ES-I3 (cell line): Measurements from ENCODE around the gene GYG2.

Source experiments
- H3K36me3 ChIP-seq: 2 replicates; pipeline ENCODE4 v1.6.1; 2013; ENCODE audit warnings: mild to moderate bottlenecking, low read length, control low read depth, moderate library complexity; ENCODE audit not compliant: insufficient read depth
- H3K4me1 ChIP-seq: 2 replicates; pipeline ENCODE4 v1.6.1; 2013; ENCODE audit warnings: mild to moderate bottlenecking, control low read depth, low read length; ENCODE audit not compliant: insufficient read depth
- H3K9ac ChIP-seq: 2 replicates; pipeline ENCODE4 v1.6.1; 2013; ENCODE audit warnings: low read depth, mild to moderate bottlenecking, low read length, moderate library complexity
- H3K9me3 ChIP-seq: 2 replicates; pipeline ENCODE4 v1.6.1; 2013; ENCODE audit warnings: mild to moderate bottlenecking, low read length, moderate library complexity; ENCODE audit not compliant: control insufficient read depth, insufficient read depth

Gene GYG2

GRCh38 chrX:2829469-2830246 is 928 bp downstream of the GYG2 start:
- no peaks in the 10 kb centered on the region for H3K9me3 ChIP-seq
- H3K36me3 ChIP-seq, result no peaks in the 10 kb centered on the region
- peaks cover 6% of the 10 kb centered on the region; the same call in 1 of the 2 replicates for H3K4me1 ChIP-seq
- H3K9ac ChIP-seq, result peak overlapping the region; percentile 69; the same call in 1 of the 2 replicates

- H3K9ac ChIP-seq, result no peak overlapping the region
- H3K4me1 ChIP-seq, result peaks cover 6% of the 10 kb centered on the region; the same call in 1 of the 2 replicates
- peaks cover 1% of the 10 kb centered on the region; the same call in 1 of the 2 replicates for H3K9me3 ChIP-seq
- H3K36me3 ChIP-seq, result peaks cover 4% of the 10 kb centered on the region
Observed at GRCh38 chrX:2831471-2832228, 2.9 kb downstream of the GYG2 start.

- Histone ChIP-seq H3K4me1 (no peaks in the 10 kb centered on the region), H3K36me3 (peaks cover 18% of the 10 kb centered on the region), H3K9ac (no peak overlapping the region), H3K9me3 (peaks cover 5% of the 10 kb centered on the region; the same call in 1 of the 2 replicates)
Observed at GRCh38 chrX:2837961-2838360, 9.2 kb downstream of the GYG2 start.

- Histone ChIP-seq H3K9me3 (peaks cover 5% of the 10 kb centered on the region; the same call in 1 of the 2 replicates), H3K36me3 (peaks cover 22% of the 10 kb centered on the region), H3K9ac (no peak overlapping the region), H3K4me1 (no peaks in the 10 kb centered on the region)
Observed at GRCh38 chrX:2840961-2841360, 12.2 kb downstream of the GYG2 start.

- Histone ChIP-seq H3K36me3 (peaks cover 19% of the 10 kb centered on the region; the same call in 1 of the 2 replicates), H3K9ac (no peak overlapping the region), H3K9me3 (peaks cover 5% of the 10 kb centered on the region; the same call in 1 of the 2 replicates), H3K4me1 (no peaks in the 10 kb centered on the region)
Observed at GRCh38 chrX:2841537-2841936, 12.8 kb downstream of the GYG2 start.

- peaks cover 22% of the 10 kb centered on the region for H3K4me1 ChIP-seq
- H3K9ac ChIP-seq, result no peak overlapping the region
- H3K36me3 ChIP-seq, result peaks cover 5% of the 10 kb centered on the region; the same call in 1 of the 2 replicates
- H3K9me3 ChIP-seq, result no peaks in the 10 kb centered on the region
Observed at GRCh38 chrX:2846992-2847391, 18.3 kb downstream of the GYG2 start.

- no peaks in the 10 kb centered on the region; the same call in 1 of the 2 replicates for H3K9me3 ChIP-seq
- H3K36me3 ChIP-seq, result peaks cover 1% of the 10 kb centered on the region
- peak overlapping the region; percentile 14; the same call in 1 of the 2 replicates for H3K9ac ChIP-seq
- H3K4me1 ChIP-seq, result peaks cover 22% of the 10 kb centered on the region
Observed at GRCh38 chrX:2848871-2849301, 20.2 kb downstream of the GYG2 start.

- Histone ChIP-seq H3K9me3 (no peaks in the 10 kb centered on the region; the same call in 1 of the 2 replicates), H3K4me1 (peaks cover 6% of the 10 kb centered on the region), H3K36me3 (peaks cover 24% of the 10 kb centered on the region), H3K9ac (no peak overlapping the region)
Observed at GRCh38 chrX:2854918-2855317, 26.2 kb downstream of the GYG2 start.

- Histone ChIP-seq H3K9me3 (no peaks in the 10 kb centered on the region; the same call in 1 of the 2 replicates), H3K4me1 (no peaks in the 10 kb centered on the region), H3K9ac (no peak overlapping the region), H3K36me3 (peaks cover 29% of the 10 kb centered on the region)
Observed at GRCh38 chrX:2855761-2856160, 27.0 kb downstream of the GYG2 start.

- H3K36me3 ChIP-seq, result peaks cover 41% of the 10 kb centered on the region
- H3K9me3 ChIP-seq, result no peaks in the 10 kb centered on the region
- no peaks in the 10 kb centered on the region for H3K4me1 ChIP-seq
- H3K9ac ChIP-seq, result no peak overlapping the region
Observed at GRCh38 chrX:2857566-2857965, 28.8 kb downstream of the GYG2 start.

- peaks cover 39% of the 10 kb centered on the region for H3K36me3 ChIP-seq
- H3K4me1 ChIP-seq, result peaks cover 10% of the 10 kb centered on the region
- no peaks in the 10 kb centered on the region for H3K9me3 ChIP-seq
- no peak overlapping the region for H3K9ac ChIP-seq
Observed at GRCh38 chrX:2859197-2859797, 30.6 kb downstream of the GYG2 start.

GRCh38 chrX:2862404-2862803 is 33.7 kb downstream of the GYG2 start:
- Histone ChIP-seq H3K9me3 (no peaks in the 10 kb centered on the region), H3K9ac (no peak overlapping the region), H3K36me3 (peaks cover 40% of the 10 kb centered on the region), H3K4me1 (peaks cover 10% of the 10 kb centered on the region)

- H3K4me1 ChIP-seq, result peaks cover 10% of the 10 kb centered on the region
- no peak overlapping the region for H3K9ac ChIP-seq
- peaks cover 35% of the 10 kb centered on the region for H3K36me3 ChIP-seq
- no peaks in the 10 kb centered on the region for H3K9me3 ChIP-seq
Observed at GRCh38 chrX:2863646-2864045, 34.9 kb downstream of the GYG2 start.

- Histone ChIP-seq H3K9ac (no peak overlapping the region), H3K36me3 (peaks cover 17% of the 10 kb centered on the region), H3K4me1 (peaks cover 13% of the 10 kb centered on the region), H3K9me3 (no peaks in the 10 kb centered on the region)
Observed at GRCh38 chrX:2867206-2867605, 38.5 kb downstream of the GYG2 start.
